Adrenal gland (tissue), 5 donors: ENCODE data around the gene NPAS3.

Experiments
- POLR2A ChIP-seq, 2 donors: fragments of 450-650 bp; IDR thresholded peaks; one replicate each; pipeline ENCODE4 v1.6.1; 2017; ENCODE audit warnings: antibody characterized with exemption in 2 of 2, mild to moderate bottlenecking in 2 of 2, moderate library complexity in 1 of 2
- TF ChIP-seq, protein P1 (sequence below), 6 experiments: fragments of 450-650 bp in 4 of 6; fragments of 200-600 bp in 2 of 6; sonication (generic) in 1 of 6; IDR thresholded peaks; 1 replicate in 5 of 6; 2 replicates in 1 of 6; pipeline versions ENCODE4 v1.5.1 to v1.8.0; 2016 to 2021; ENCODE audit warnings: antibody characterized with exemption in 6 of 6, mild to moderate bottlenecking in 2 of 6, moderate library complexity in 1 of 6
- donor health status: DM: no; HTN: no; CAD: no.

- TF ChIP-seq, protein P1, sequence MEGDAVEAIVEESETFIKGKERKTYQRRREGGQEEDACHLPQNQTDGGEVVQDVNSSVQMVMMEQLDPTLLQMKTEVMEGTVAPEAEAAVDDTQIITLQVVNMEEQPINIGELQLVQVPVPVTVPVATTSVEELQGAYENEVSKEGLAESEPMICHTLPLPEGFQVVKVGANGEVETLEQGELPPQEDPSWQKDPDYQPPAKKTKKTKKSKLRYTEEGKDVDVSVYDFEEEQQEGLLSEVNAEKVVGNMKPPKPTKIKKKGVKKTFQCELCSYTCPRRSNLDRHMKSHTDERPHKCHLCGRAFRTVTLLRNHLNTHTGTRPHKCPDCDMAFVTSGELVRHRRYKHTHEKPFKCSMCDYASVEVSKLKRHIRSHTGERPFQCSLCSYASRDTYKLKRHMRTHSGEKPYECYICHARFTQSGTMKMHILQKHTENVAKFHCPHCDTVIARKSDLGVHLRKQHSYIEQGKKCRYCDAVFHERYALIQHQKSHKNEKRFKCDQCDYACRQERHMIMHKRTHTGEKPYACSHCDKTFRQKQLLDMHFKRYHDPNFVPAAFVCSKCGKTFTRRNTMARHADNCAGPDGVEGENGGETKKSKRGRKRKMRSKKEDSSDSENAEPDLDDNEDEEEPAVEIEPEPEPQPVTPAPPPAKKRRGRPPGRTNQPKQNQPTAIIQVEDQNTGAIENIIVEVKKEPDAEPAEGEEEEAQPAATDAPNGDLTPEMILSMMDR (IDR thresholded peaks at IDR 0.05) = no peak
- no peak for TF ChIP-seq POLR2A (IDR thresholded peaks at IDR 0.05)
Observed at GRCh38 chr14:33110737-33111443, 172.2 kb downstream of the NPAS3 start.
